Thymus (tissue), 11 donors: ENCODE results near the gene CALML5. TPM values are rescaled to one million over a fixed set of nuclear protein-coding genes. Genes with fewer than 3 reads are reported as not detected.

Source experiments
- DNase-seq, 9 donors: peaks; one replicate each; pipeline ENCODE4 v3.0.0-alpha.2; 2013; ENCODE audit warnings: low spot score in 9 of 9, low read depth in 6 of 9, missing footprints in 1 of 9
- H3K27ac ChIP-seq, 2 donors: one replicate each; pipeline ENCODE4 v1.5.1; 2013; ENCODE audit warnings: control low read depth in 1 of 2, low read depth in 1 of 2, low read length in 1 of 2, mild to moderate bottlenecking in 1 of 2, moderate library complexity in 1 of 2
- H3K27me3 ChIP-seq, 2 donors: one replicate each; pipeline ENCODE4 v1.5.1; 2013; ENCODE audit warnings: low read length in 1 of 2; ENCODE audit not compliant: control insufficient read depth in 2 of 2, insufficient read depth in 1 of 2
- H3K36me3 ChIP-seq, 2 donors: one replicate each; pipeline ENCODE4 v1.5.1; 2013; ENCODE audit warnings: low read length in 1 of 2, mild to moderate bottlenecking in 1 of 2, moderate library complexity in 1 of 2; ENCODE audit not compliant: control insufficient read depth in 2 of 2, insufficient read depth in 2 of 2
- H3K4me1 ChIP-seq, 2 donors: one replicate each; pipeline ENCODE4 v1.5.1; 2013; ENCODE audit warnings: low read length in 2 of 2; ENCODE audit not compliant: control insufficient read depth in 2 of 2, insufficient read depth in 2 of 2
- H3K4me3 ChIP-seq, 2 donors: one replicate each; pipeline ENCODE4 v1.5.1; 2013; ENCODE audit warnings: low read length in 2 of 2, control low read depth in 1 of 2, mild to moderate bottlenecking in 1 of 2
- H3K9me3 ChIP-seq, 2 donors: one replicate each; pipeline ENCODE4 v1.5.1; 2013; ENCODE audit warnings: low read length in 1 of 2, mild to moderate bottlenecking in 1 of 2; ENCODE audit not compliant: control insufficient read depth in 2 of 2, insufficient read depth in 1 of 2
- WGBS: extraction: QIAGEN DNeasy Blood & Tissue Kit; methylation state at CpG from one replicate; pipeline ENCODE4 v1.1.7; 2013; 5-methylcytosine and 5-hydroxymethylcytosine counted together
- polyA plus RNA-seq: library from polyadenylated mRNA; stranded (reverse); fragments of 200-250 nt; gene quantifications from one replicate; pipeline ENCODE4 v1.2.3, GENCODE V29; 2013
- total RNA-seq: library from RNA; stranded (reverse); fragments of 120-200 nt; gene quantifications from one replicate; pipeline ENCODE4 v1.2.4, GENCODE V29; 2013
- donor health status: healthy.

The CALML5 gene
- total and polyA plus RNA-seq, 2 donors = 32.6 to 368 TPM

DNA sequence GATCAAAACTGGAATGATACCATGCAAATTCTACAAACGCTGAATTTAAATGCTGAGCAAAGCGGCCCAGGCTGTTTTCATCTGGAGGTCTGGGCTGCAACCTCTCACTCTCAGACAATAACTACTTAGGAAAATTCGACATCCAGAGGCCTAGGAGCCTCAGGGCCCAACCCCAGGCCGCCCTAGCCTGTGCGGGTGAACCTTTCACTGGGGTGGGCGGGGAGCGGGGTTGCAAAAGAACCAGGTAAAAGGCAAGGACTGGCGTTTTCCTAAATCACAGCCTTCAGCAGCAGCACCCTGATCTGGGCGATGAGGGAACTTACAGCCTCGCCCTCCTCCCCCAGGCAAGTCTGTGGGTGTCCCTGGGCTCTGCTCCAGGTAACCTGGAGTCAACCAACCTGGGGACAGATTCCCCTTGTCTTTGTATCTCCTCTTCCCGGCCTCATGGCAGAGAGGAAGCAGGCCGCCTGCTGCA lies 33.4 kb downstream of the CALML5 start:
- 90% methylated on average over 12 of the region's 12 CpGs for WGBS
- no peak for DNase-seq
- Histone ChIP-seq H3K36me3 (no peaks in the 10 kb centered on the region), H3K9me3 (peaks cover 0 to 16% of the 10 kb centered on the region in 2 donors), H3K27me3 (no peaks in the 10 kb centered on the region), H3K27ac (peak overlapping the region; percentile 75 to 78), H3K4me1 (peaks cover 0 to 24% of the 10 kb centered on the region in 2 donors), H3K4me3 (no peak overlapping the region)

DNA sequence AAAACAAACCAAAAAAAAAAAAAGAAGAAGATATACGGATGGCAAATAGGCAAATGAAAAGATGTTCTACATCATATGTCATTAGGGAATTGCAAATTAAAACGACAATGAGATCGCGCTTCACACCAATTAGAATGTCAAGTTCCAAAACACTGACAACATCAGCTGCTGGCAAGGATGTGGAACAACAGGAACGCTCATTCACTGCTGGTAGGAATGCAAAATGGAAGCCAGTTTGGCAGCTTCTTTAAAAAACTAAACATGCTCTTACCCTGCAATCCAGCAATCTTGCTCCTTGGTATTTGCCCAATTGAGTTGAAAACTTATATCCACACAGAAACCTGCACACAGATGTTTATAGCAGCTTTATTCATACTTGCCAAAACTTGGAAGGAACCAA lies 34.8 kb downstream of the CALML5 start:
- Histone ChIP-seq H3K9me3 (peaks cover 0 to 16% of the 10 kb centered on the region in 2 donors), H3K27me3 (no peaks in the 10 kb centered on the region), H3K4me1 (peaks cover 0 to 29% of the 10 kb centered on the region in 2 donors), H3K27ac (no peak overlapping the region), H3K36me3 (peaks cover 4 to 10% of the 10 kb centered on the region in 2 donors), H3K4me3 (no peak overlapping the region)
- 75% methylated on average over 5 of the region's 5 CpGs for WGBS
- no peak for DNase-seq

DNA sequence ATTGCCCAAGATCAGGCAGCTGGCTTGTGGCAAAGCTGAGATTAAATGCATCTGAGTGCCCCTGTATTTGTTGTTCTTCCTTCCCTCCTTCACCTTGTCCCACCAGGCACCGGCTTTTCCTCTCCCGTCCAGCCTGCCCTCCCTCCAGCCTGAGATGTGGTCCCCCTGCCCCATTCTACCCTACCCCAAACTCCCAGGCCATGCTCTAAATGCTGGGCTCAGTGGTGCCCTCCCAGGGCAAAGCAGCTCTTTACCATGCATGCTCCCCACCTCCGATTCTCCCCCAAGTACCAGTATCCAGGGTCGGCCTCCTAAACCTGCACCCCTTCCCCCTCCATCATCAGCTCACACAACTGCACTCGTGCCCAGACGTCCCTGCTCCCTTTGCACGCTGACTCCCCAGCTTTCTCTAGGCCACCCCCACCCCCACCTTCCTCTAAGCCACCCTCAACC lies 36.5 kb downstream of the CALML5 start:
- Histone ChIP-seq H3K27ac (peak overlapping the region in 1 of 2 donors; percentile 46), H3K27me3 (no peaks in the 10 kb centered on the region), H3K4me3 (no peak overlapping the region), H3K4me1 (peaks cover 0 to 28% of the 10 kb centered on the region in 2 donors), H3K36me3 (peaks cover 4 to 12% of the 10 kb centered on the region in 2 donors), H3K9me3 (peaks cover 0 to 5% of the 10 kb centered on the region in 2 donors)
- DNase-seq = no peak
- 84% methylated on average over 7 of the region's 7 CpGs for WGBS

DNA sequence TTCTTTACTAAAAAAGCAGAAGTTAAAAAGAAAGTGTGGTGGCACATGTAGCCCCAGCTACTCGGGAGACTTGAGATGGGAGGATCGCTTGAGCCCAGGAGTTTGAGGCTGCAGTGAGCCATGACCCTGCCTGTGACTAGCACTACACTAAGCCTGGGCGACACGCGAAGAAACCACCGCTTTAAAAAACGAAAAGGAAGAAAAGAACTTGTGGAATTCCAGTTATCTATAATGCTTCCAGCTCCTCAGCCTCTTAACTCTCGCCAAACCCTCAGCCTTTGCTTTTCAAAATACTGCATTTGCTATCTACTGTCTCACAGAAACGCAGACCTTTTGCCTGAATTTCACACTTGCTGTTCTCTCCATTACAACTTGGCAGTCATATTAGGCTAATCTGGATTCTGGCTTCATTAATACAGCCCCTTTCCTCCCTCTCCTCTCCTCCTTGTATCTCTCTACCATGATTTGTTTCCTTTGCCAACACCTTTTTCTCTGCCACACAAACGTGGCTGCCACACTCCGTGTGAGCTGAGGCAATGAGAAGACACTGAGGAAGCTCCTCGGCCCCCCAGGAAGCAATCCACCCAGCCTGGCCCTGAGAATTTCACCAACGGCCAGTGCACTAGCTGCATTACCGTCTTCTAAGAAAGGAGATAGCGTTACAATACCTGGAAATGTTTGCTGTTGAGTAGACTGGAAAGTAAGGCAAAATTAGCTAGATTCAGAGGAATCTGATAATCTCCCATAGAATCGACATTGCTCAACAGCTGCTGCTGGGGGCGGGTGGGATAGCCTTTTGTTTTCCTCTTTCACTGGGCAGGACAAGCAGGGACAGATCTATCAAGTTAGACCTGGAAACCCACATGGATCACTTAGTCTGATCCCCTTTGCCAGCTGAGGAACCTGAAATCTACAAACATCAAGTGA lies 37.2 kb downstream of the CALML5 start:
- peaks cover 0 to 27% of the 10 kb centered on the region in 2 donors for H3K4me1 ChIP-seq
- no peak overlapping the region for H3K4me3 ChIP-seq
- peak overlapping the region in 1 of 2 donors; percentile 46 for H3K27ac ChIP-seq
- DNase-seq = no peak
- H3K27me3 ChIP-seq = no peaks in the 10 kb centered on the region
- peaks cover 4 to 12% of the 10 kb centered on the region in 2 donors for H3K36me3 ChIP-seq
- 81% methylated on average over 17 of the region's 17 CpGs for WGBS
- H3K9me3 ChIP-seq = peaks cover 0 to 2% of the 10 kb centered on the region in 2 donors

DNA sequence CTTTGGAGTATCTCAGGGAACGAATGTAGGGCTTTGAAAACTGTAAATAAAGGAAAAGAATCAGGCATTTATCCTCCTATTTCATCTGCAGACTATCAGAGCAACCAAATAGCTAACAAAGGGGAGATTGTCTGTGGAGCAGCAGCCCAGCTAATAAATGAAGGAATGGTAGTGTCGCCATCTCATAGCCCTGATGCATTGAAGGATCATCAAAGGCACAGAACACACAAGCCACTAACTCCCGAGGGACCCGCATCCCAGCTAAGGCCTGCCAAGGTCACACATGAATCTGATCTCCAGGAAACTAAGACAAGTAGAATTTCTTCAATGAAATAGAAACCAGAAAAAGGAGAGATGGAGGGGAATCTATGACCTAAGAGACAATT lies 38.2 kb downstream of the CALML5 start:
- no peaks in the 10 kb centered on the region for H3K9me3 ChIP-seq
- H3K36me3 ChIP-seq = peaks cover 8 to 19% of the 10 kb centered on the region in 2 donors
- H3K4me3 ChIP-seq = no peak overlapping the region
- DNase-seq = no peak
- H3K27ac ChIP-seq = no peak overlapping the region
- 97% methylated on average over 4 of the region's 4 CpGs for WGBS
- H3K4me1 ChIP-seq = peaks cover 0 to 17% of the 10 kb centered on the region in 2 donors
- H3K27me3 ChIP-seq = no peaks in the 10 kb centered on the region

DNA sequence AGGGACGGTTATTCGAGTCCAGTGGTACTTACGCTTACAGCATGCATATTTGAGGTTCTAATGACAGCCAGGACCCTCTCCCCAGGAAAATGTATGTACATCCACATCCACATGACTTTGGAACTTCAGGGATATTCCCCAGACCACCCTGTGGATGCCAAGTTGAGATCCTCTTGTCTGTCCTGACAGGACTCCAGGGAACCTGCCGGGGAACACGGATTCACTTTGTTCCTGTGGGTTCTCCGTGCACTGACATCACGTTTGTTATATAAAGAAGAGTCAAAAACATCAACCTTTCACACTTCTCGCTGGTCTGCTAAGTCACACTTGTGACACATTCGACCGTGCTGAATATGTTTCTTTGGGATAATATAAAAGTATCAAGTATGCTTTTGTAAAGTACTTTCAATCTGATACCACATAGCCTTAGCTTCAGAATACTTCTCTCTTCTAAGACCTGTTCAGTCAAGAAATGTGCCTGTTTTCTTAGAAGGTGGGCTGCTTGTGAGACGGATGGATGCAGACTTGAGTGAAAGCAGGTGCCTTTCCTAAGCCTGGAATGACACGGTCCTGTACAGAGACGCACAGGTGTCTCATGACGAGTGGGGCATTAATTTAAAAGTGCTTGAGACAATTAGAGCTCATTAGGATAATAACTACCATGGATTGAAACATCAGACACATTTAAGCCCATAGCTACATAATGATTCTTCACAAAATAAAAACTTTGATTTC lies 38.7 kb downstream of the CALML5 start:
- H3K4me1 ChIP-seq = peaks cover 0 to 12% of the 10 kb centered on the region in 2 donors
- H3K9me3 ChIP-seq = no peaks in the 10 kb centered on the region
- H3K27me3 ChIP-seq = no peaks in the 10 kb centered on the region
- H3K27ac ChIP-seq = no peak overlapping the region
- WGBS = 89% methylated on average over 14 of the region's 14 CpGs
- H3K4me3 ChIP-seq = no peak overlapping the region
- no peak for DNase-seq
- peaks cover 8 to 25% of the 10 kb centered on the region in 2 donors for H3K36me3 ChIP-seq

DNA sequence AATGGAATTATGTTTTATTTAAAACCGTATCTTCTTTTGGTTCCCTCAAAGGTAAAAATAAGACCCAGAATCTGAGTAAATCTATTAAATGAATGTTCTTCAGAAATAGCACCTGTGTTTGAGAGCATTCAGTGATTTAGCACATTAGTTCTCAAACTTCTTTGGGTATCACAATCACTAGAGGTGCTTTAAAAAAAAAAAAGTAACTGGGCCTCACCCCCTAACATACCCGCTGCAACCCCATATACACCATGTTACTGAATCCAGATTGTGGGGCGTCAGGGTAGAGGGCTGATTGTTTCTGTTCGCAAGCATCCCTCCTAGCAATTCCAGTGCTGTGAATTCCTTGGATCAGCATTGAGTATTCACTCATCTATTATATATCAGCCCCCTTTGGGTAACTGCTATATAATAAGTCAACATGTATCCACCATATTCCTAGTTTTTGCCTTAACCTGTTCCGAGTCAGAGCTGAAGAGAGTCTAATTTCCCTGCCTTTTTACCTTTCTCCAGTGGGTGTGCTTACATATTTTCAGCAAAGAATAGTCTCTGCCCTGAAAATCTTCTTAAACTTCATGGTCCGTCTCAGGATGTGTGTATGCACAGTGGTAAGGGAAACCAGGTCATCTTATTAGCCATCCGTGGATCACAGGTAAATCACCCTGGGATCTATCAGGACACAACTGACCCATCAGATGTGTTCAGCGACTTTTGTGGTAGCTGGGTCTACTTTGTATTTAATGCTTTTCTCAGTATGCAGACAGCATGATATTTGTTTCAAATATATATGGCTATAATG lies 40.2 kb downstream of the CALML5 start:
- Histone ChIP-seq H3K27ac (no peak overlapping the region), H3K27me3 (no peaks in the 10 kb centered on the region), H3K4me3 (no peak overlapping the region), H3K9me3 (no peaks in the 10 kb centered on the region), H3K4me1 (peaks cover 0 to 8% of the 10 kb centered on the region in 2 donors), H3K36me3 (peaks cover 14 to 40% of the 10 kb centered on the region in 2 donors)
- no peak for DNase-seq
- 98% methylated on average over 8 of the region's 8 CpGs for WGBS

DNA sequence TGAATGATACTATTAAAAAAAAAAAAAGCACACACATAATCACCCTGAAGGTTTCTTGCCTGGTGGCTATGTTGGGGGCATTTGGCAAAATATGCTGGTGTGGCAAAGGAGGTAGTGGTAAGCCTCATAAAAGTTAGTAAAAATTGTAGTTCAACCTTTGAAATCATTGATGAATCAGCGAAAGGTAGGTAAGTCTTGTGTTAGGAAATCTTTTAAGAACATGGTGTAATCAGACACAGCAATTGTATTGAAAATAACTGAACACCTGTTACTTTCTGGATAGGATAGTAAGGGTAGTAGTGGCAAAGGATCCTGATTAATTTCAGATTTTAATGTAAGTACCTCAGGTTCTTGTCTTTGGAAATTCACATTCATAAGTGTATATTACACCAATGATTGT lies 40.9 kb downstream of the CALML5 start:
- H3K9me3 ChIP-seq = no peaks in the 10 kb centered on the region
- H3K4me3 ChIP-seq = no peak overlapping the region
- H3K27ac ChIP-seq = no peak overlapping the region
- no peaks in the 10 kb centered on the region for H3K27me3 ChIP-seq
- peaks cover 14 to 46% of the 10 kb centered on the region in 2 donors for H3K36me3 ChIP-seq
- WGBS = 96% methylated on average over 1 of the region's 1 CpG
- peaks cover 0 to 8% of the 10 kb centered on the region in 2 donors for H3K4me1 ChIP-seq
- no peak for DNase-seq
